Activated T-cell treated with anti-CD3 and anti-CD28 coated beads for 24 hours (primary cell): Measurements from ENCODE around the gene UVRAG.

Experiments
- DNase-seq: peaks from one replicate; pipeline ENCODE4 v3.0.0-alpha.2; 2020; ENCODE audit warnings: low read depth

Gene UVRAG

DNA sequence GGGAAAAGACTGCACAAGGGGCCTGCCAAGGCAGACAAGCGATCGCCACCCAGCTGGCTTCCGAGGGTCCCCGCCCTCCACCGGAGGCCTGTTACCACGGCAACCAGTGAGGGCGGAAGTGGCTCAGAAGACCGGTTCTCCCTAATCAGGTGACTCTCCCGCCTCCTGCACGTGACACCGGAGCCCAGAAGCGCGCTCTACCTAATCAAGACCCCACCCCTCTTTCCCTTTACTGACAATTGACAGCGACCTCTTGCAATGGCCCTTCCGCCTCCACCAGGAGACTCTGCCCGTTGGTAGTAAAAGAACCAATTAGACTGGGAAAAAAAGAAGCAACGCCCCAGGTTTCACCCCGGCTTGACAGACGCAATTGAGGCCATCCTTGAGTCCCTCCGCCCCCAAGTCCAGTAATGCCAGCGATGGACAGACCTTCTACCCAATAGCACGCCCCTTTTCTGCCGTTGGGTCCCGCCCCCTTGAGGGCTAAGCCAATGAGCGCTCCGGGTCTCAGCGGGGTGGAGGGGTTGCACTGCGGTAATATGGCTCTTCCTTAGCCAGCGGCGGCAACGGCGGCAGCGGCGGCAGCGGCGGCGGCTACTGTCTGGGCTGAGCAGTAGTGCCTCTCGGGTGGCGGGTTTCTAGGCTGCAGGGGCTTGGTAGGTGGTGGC, at the start of gene UVRAG:
TSS of gene UVRAG (plus strand) at position 534 of the 668 bp plus-strand sequence. CDS start 198 bp downstream, outside the sequence.
- DNase-seq, result peak; percentile 98

DNA sequence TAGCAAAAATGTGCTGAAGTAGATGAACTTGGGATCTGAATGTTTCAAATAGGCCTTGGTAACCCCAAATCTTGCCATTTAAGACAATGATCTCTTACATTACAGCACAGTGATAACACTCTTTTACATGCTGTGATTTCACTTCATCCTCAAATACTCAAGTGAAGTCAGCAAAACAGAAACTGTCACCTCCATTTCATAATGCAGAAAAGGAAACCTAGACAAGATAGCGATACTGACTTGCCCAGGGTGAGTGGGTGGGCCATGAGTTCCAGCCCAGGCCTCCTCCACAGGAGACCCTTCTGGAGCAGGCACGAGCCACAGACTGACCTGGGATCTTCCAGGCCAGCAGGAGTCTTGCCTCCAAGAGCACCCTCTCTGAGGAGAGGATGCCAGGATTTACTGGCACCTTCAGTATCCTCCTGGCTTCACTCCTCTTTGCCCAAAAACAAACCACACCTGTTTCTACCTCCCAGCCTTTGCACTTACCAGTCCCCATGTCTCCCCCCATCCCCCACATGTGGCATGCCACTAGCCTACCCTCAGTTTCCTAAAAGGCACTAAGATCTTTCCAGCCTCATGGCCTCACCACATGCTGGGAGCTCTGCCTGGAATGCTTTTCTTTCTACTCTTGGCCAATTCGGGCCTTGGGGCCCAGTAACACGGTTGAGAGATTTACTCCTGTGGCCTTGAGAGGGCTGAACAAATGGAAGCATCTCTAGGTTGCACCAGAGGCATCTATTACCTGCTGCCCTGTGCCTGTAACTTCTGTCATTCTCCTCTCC, 48.4 kb upstream of the UVRAG start:
- DNase-seq, result no peak

DNA sequence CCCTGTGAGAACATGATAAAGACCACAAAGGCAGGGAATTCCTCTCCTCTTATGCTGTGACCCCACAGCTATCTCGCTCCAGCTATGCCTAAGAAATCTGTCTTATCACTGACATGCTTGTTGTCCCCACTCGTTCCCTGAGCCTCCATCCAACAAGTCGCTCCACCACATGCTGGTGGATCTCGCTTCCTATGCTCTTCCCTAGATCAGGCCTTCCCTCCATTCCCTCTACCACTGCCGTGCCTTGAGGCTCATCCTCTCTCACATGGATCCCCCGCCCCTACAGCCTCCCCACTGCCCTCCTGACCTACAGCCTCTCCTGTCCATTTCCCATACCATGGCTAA, 47.8 kb upstream of the UVRAG start:
- no peak for DNase-seq

DNA sequence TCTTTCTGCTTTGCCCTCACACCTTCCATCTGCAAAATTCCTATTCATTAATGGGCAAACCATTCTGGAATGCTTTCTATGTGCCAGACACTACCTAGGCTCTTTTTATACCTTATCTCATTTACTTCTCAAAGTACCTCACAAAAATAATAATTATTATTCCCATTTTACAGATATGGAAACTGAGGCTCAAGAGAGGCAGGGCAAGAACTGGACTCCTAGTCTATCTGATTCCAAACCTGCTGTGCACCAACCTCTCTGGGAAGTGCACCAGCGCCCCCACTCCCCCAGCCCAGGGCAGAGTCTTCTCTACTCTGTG, 47.3 kb upstream of the UVRAG start:
- no peak for DNase-seq

DNA sequence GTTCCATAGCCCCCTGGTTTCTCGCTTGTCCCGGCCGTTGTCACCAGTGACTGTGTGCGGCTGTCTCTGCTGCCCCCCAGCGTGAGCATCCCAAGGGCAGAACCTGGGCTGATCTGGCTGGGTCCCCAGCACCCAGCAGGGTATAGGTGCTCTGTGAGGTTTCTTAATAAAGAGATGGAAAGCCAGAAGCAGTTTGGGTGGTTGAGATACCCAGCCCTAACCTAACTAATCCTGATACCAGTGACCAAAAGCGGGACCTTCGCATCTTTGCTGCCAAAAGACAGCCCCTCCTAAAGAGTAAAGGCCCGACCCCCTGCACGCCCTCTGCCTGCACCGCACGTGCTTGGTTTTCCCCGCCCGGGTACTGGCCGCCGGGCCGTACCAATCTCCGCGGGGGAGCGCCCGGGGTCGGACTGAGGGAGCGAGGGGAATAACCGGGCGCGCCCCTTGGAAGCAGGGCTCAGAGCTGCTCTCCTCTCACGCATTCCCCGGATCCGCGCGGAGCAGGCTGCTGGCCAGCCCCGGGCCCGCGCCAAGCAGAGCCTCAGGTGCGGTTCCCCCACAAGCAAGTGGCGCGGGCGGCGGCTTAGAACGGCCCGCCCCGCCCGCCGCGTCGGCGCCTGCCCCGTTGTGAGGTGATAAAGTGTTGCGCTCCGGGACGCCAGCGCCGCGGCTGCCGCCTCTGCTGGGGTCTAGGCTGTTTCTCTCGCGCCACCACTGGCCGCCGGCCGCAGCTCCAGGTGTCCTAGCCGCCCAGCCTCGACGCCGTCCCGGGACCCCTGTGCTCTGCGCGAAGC, 46.7 kb upstream of the UVRAG start, which contains the start of gene DGAT2:
TSS of gene DGAT2 (plus strand) at position 667 of the 797 bp plus-strand sequence. CDS start 214 bp downstream, outside the sequence.
- DNase-seq, result peak; percentile 66

DNA sequence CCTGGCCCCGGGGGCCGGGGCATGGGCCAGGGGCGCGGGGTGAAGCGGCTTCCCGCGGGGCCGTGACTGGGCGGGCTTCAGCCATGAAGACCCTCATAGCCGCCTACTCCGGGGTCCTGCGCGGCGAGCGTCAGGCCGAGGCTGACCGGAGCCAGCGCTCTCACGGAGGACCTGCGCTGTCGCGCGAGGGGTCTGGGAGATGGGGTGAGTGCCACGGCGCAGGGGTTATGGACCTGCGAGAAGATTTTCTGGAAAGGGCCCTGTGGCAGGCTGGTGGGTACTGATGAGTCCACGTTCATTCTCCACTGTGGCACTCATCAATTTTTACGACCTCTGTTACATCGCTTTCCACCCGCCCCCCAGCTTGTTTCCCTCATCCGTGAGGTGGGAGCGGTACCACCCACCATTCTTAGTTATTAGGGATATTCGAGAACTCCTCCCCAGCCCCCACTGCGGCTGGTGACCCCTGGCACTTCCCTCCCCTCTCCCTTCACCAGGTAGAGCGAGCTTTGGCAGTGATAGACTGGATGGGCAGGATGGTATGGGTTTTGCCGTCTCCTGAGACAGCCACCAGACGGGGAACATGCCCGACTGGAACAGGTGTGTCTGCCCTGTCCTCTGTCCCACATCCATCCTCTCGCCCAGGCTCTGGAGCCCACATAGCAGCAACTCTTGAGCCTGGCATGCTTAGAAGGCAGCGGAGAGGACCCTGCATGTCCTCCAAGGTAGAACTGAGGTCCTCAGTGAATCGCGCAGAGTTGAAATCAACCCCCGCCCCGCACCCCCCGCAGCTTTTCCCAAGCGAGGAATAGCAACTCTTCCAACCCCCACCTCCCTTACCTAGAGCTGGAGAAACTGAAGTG, 45.9 kb upstream of the UVRAG start:
- no peak for DNase-seq

DNA sequence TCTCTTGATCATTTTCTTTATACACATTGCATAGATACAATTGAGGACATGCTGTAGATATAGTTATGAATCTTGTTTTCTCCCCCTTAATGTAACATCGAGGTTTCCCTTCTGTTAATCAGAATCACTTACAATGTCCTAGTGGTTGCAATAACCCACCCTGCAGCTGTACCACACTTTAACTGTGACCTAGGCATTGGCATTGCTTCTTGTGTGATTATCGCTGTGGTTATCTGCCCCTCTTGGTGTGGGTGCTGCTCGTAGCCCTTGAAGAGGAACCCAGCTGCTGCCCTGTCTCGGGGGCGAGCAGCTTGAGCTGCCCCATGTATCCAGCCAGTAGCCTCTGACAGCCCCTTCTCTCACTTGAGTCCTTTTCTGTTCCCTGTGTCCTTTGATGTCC, 44.9 kb upstream of the UVRAG start:
- no peak for DNase-seq

DNA sequence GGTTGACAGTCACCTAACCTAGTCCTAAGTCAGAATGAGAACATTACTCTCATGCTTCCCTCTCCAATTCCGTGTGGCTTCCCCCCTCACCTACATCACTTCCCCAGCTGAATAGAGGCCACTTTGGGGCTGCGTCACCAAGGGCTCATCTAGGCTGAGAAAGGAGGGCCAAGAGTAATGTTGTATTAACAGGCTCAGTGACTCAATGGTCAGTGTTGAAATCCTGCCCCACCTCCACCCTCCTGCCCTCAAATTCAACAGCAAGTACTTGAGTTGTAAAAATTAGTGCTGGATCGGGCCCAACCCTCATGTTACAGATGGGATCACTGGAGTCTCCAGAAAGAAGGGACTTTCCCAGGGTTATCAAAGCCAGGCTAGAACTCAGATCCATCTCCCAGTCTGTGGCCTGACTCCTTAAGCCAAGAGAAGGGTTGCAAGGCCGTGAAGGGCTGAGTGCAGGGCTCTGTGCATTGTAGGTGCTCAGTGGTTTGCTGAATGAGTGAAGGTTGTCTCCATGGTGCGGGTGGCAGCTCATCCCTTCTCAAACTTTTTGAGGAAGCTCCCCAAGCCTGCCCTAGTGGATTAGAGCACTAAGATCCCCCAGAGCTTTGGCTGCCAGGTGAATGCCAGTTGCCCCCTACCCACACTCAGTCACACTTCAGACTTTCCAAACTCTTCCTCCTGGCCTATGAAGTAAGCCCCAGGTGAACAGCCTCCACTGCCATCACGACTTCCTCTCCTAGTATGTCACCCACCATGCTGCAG, 43.2 kb upstream of the UVRAG start:
- DNase-seq, result no peak

DNA sequence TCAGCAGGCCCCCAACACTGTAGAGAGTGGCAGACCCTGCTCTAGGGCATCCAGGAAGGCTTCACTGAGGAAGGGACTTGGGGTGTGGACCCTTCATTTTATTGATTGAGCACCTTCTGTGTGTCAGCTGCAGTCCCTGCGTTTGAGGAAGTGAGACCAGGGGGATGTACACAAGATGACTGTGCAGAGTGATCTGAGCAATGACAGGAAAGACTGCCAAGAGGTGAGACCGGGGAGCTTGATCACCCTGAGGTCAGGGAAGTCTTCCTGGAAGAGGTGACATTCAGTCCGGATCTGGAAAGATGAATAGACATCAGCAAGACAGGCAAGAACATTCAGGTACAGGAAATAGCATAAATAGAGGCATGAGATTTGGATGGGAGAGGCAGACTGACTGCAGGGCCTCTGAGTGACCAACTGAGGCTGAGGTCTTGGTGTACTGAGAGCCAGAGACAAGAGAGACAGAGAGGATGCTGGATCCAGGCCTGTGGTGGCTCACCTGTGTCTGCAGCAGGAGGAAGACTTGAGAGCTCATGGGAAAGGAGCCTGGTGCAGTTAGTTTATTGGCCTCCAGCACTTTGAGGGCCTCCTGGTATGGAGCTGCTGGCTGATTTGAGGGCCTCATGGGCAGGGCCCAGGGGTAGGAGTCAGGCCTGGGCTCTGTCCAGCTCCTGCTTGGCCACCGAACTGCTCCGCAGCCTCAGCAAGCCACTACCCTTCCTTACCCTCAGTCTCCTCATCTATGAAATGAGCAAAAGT, 41.2 kb upstream of the UVRAG start:
- DNase-seq, result no peak

DNA sequence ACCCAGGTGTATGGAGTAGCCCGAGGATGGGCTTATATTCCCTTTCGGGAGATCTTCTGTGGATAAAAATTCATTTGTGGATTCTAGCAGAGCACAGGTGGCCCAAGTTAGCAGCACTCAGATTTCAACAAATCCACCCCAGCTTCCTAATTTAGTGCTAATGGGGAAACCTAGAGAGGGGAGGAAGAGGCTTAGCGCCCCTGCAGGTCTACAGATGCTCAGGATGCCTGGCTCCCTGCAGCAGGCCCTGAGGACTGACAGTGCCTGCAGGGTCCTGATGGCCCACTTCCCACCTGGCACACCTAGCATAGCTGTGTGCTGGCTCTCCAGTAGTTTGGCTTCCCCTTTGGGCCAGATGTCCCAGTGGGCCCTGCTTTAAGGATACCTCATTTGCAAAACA, 40.0 kb upstream of the UVRAG start:
- DNase-seq, result no peak

DNA sequence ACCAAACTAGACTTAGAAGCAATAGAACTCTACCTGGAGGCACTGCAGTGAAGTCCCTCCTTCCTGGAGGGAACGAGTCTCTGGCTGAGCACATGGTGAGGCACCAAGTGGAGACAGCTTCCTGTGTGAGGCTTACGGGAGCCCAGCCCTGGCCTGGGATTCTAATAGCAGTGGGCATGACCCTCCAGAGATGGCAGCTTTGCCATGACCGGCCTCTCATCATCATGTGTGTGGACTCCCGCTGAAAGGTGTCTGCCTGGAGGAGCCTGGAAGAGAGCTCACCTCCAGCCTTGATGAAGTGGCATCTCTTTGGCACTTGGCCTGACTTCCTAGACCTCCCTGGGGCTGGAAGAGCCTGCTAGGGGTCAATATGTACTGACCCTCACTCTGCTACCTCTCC, 38.5 kb upstream of the UVRAG start:
- no peak for DNase-seq

DNA sequence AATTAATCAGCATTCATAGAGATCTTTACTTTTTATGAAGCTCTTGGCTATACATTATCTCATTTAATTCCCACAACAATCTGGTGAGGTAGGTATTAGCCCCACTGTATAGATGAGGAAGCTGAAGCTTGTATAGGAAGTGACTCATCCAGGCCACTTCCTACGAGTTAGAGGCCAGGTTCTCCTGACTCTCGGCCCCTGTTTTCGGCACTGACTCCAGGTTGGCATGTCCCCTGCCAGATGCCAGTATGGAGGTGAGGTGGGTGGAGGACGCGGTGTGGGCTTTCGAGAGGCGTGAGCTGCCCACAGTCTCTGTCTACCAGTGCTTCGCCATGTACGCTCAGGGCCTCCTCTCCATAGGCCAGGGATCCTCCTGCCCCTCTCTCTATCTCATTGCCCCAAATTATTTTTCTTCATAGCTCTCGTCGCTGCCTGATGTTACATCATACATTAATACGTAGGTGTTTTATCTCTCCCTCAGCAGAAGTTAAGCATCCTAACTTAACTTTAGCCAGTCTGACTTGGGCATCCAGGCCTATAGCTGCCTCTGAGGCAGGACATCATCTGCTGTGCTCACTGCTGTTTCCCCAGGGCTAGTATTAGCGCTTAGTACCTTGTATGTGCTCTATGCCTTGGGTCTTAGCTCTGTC, 37.4 kb upstream of the UVRAG start:
- DNase-seq, result no peak

DNA sequence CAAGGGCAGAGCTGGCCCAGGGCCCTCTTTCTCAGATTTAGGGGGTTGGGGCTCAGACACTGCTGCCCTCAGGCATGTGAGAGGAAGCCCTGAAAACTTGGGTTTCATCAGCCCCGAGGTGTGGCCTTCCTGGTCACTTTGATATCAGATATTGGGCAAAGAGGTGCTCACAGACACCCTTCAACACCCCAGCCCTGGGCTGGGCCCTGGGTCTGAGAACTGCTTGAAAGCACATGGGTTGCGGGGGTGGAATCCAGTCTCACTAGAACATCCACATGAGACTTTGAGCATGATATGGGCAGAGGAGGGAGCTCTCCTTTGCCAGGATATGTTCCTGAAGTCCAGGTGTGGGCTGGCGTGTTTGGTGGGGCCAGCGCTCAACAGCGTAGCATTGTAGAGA, 36.0 kb upstream of the UVRAG start:
- DNase-seq, result no peak

DNA sequence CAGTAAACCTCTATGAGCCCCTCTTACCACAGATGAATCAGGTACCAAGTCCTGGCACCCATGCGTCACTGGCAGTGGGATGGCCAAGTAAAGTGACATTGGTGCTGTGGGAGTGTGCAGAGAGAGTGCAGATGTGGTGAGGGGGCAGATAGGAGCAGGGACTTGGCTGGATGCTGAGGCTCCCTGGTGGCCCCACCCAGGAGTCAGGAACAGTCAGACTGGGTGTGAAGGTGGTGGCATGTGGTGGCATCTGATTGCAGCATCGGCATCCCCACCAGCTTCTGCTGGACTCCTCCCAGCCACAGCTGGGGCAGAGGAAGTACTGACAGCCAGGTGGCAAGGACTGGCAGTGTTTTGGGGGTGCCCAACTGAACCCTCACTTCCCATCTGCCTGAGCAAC, 35.0 kb upstream of the UVRAG start:
- no peak for DNase-seq

DNA sequence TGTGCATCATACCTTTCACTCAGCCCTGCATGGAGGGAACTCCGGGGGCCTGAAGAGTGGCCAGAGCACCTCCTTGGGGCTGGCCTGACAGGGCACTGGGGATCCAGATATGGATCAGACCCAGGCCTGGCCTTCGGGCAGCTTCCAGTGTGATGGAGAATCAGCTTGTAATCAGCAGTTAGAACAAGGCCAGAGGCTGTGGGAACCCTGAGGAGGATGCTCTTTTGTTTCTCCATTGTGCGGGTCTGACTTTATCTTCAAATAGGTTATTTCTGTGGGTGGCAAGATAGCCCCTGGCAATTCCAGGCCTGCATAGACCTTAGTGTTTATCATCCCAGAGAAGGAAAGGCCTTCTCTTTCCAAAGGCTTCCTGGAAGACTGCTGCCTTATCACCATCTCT, 34.1 kb upstream of the UVRAG start:
- no peak for DNase-seq

DNA sequence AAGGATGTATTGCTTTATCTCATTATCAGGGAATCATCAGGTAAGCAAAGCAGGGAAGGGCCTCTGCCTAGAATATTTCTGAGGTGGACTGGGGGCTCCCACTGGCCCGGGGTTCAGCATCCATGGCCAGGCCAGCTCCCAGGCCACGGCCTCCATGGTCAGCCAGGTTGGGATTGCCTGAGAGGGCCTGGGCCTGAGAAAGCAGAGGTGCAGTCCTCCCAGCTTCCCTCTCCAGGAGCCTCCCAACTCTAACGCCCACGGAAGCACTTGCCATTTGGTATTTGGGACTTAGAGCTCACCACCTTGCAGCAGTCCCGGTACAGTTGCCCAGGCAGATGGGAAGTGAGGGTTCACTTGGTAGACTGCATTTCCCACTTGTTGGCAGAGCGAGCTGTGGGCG, 33.7 kb upstream of the UVRAG start:
- DNase-seq, result no peak

DNA sequence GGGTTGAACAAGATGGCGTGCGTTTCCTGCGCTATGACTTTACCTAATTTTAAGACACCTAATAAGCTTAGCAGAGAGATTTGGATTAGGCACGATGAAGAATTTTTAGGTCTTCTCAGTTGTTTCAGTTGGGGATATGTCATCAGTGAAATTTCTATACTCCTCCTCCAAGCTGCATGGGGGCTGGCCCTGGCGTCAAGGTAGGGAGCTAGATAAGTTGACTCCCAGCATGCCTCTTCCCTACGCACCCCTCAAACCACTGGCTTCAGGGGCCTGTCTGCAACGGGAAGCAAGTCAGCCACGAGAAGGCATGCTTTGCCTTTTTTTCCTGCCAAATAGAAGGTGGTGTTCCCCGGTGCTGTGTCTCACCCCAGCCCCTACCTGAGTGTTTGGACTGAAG, 33.2 kb upstream of the UVRAG start:
- no peak for DNase-seq

DNA sequence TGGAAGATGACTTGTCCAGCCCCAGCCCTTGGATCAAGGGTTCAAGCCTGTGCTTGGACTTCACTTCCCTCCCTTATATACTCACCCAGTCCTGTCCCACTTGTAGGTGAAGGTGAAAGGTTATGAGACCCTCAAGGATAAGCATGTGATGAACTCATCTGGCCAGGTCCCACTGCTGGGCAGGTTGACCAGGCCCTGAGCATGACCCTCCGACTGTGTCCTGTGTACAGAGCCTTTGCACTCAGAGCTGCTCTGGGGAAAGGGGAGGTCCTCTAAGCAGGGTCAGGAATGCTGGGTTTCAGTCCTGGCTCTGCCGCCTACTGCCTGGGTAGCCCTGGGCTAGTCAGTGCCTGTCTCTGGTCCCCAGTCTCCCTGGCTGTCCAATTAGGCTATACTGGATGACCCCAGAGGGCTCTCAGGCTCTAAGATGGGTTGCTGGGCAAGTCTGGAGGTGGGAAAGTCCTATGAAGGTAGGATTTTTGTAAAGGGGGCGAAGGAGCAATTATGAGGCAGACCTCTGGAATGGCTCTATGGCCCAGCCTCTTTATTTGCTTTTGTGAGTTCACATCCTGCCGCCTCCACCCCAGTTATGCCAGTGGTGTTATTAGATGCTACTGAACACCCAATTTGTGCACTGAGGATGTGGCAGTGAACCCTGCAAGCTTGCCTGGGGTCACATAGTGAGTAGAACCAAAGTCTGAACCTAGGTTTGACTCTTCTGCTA, 32.3 kb upstream of the UVRAG start:
- DNase-seq, result no peak

DNA sequence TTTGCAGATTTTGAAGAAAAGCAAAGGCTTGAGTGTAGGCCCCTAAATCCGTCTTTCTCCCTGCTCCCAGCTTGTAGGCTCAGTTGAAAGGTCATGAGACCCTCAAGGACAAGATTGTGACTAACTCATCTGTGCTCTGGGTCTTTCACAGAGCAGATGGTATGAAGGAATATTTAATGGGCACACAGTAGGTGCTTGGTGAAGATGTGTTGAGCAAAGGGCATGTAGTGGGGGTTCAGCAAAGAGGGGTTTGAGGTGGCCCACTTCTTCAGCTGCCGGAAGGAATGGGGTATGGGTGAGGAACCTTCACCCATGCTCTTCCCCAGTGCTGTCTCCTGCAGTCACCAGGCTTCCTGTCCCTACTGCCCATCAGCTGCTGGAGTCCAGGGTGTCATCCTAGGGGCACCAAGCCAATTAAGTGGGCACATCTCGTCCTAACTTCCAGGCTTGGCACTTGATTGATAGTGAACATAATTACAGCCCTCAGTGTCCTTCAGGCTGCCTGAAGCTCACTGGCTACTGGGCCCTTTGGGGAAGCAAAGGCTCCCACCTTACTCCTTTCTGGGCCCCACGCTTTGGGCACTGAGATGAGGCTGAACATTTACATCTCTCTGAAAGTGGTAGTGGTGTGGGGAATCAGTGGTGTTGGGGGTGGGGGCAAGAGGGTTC, 31.5 kb upstream of the UVRAG start:
- DNase-seq, result no peak
